PC-9 (cell line): ENCODE results near the gene KIRREL2. TPM values are rescaled to one million over a fixed set of nuclear protein-coding genes. Genes with fewer than 3 reads are reported as not detected.

ENCODE experiments used
- BruUV-seq: library from RNA; stranded (reverse); fragments of 400-500 nt; replicated peaks from 2 replicates; lab custom pipeline; 2021; lab: Mats Ljungman, UMichigan
- CTCF ChIA-PET: fragments of 300-600 bp; sonication (Branson Sonifier 250); formaldehyde crosslinking; loops from one replicate; lab custom pipeline; 2022; ENCODE audit warnings: antibody characterized with exemption; lab: Charles Lee
- POLR2A ChIA-PET: fragments of 300-600 bp; sonication (Branson Sonifier 250); formaldehyde crosslinking; loops from one replicate; lab custom pipeline; 2022; ENCODE audit warnings: antibody characterized with exemption; ENCODE audit not compliant: unreplicated experiment; lab: Charles Lee
- DNase-seq, 2 experiments: peaks; one replicate each; pipeline versions ENCODE4 v3.0.0 to v3.0.0-alpha.2; 2015 to 2022; ENCODE audit warnings: mixed read lengths in 1 of 2
- H2AFZ ChIP-seq: fragments of 200-600 bp; sonication (generic); 2 replicates; pipeline ENCODE4 v1.8.1; 2017; ENCODE audit warnings: antibody characterized with exemption
- H3F3A ChIP-seq: fragments of 200-600 bp; sonication (generic); 2 replicates; pipeline ENCODE4 v1.8.1; 2017; ENCODE audit warnings: antibody characterized with exemption, mild to moderate bottlenecking, low read depth; ENCODE audit not compliant: insufficient read depth
- H3K27ac ChIP-seq: fragments of 200-600 bp; sonication (generic); 2 replicates; pipeline ENCODE4 v1.6.1; 2016; ENCODE audit warnings: mixed run types
- H3K27me3 ChIP-seq: fragments of 200-600 bp; sonication (generic); 2 replicates; pipeline ENCODE4 v1.6.1; 2016; ENCODE audit warnings: low read depth, mixed run types; ENCODE audit not compliant: insufficient read depth
- H3K36me3 ChIP-seq: fragments of 200-600 bp; sonication (generic); 2 replicates; pipeline ENCODE4 v1.6.1; 2016; ENCODE audit warnings: low read depth, mixed run types
- H3K4me1 ChIP-seq: fragments of 200-600 bp; sonication (generic); replicated peaks from 2 replicates; pipeline ENCODE4 v1.6.1; 2016; ENCODE audit warnings: mixed run types; ENCODE audit not compliant: insufficient read depth
- H3K4me2 ChIP-seq: fragments of 200-600 bp; sonication (generic); 2 replicates; pipeline ENCODE4 v1.6.1; 2017; ENCODE audit warnings: mixed run types
- H3K4me3 ChIP-seq: fragments of 200-600 bp; sonication (generic); 2 replicates; pipeline ENCODE4 v1.6.1; 2016; ENCODE audit warnings: mixed run types
- H3K79me2 ChIP-seq: fragments of 200-600 bp; sonication (generic); 2 replicates; pipeline ENCODE4 v1.6.1; 2017; ENCODE audit warnings: low read depth, mixed run types
- H3K9me2 ChIP-seq: fragments of 200-600 bp; sonication (generic); 2 replicates; pipeline ENCODE4 v1.8.1; 2017; ENCODE audit warnings: mild to moderate bottlenecking; ENCODE audit not compliant: insufficient read depth
- H3K9me3 ChIP-seq: fragments of 200-600 bp; sonication (generic); 2 replicates; pipeline ENCODE4 v1.8.1; 2016; ENCODE audit warnings: low read depth; ENCODE audit not compliant: insufficient read depth
- H4K20me1 ChIP-seq: fragments of 200-600 bp; sonication (generic); 2 replicates; pipeline ENCODE4 v1.8.1; 2017; ENCODE audit not compliant: insufficient read depth
- EZH2 ChIP-seq: fragments of 200-600 bp; sonication (generic); IDR thresholded peaks from 2 replicates; pipeline ENCODE4 v1.8.0; 2017; ENCODE audit warnings: antibody characterized with exemption, low read depth
- intact Hi-C: fragments of 100-400 bp; cut with micrococcal nuclease; formaldehyde crosslinking; loops from one replicate; pipeline ENCODE4 v1.10.0; 2022; ENCODE audit not compliant: unreplicated experiment
- total RNA-seq: library from RNA; stranded (reverse); gene quantifications from 2 replicates; pipeline ENCODE4 v1.2.3, GENCODE V29; 2021
- TF ChIP-seq, protein P1 (sequence below): fragments of 200-600 bp; sonication (generic); conservative IDR thresholded peaks from 2 replicates; pipeline ENCODE4 v1.6.1; 2017; ENCODE audit warnings: mixed run types, antibody characterized with exemption, mild to moderate bottlenecking, moderate library complexity

KIRREL2 gene
- total RNA-seq, 1 experiment from 2014 or later: not detected

DNA sequence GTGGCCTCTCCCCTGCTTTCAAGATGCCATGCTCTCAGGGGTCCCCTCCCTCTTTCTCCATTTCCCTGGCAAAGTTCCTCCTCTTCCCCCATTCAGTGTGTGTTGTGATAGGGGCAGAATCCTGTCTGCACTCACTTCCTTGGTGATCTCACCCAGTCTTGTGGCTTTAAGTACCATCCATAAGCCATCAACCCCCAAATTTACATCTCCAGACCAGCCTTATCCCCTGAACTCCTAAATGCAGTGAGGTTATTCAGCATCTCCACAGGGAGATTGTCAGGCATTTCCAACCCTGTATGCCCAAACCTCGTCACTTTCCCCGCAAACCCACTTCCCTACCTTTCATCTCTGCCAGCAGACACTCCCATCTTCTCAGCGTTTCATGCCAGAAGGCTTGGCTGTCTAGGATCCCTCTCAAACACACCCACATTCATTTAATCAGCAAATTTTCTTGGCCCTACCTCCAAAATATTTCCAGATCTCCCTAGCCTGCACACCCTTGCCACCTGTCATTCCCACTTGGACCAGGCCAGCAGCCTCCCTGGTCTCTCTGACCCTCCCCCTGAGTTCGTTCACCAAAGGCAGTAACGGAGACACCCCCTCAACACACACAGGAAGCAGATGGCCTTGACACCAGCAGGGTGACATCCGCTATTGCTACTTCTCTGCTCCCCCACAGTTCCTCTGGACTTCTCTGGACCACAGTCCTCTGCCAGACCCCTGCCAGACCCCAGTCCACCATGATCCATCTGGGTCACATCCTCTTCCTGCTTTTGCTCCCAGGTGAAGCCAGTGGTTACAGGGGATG lies 45.3 kb downstream of the KIRREL2 start, which contains the start of gene HCST:
HCST (plus strand) TSS at position 676 of the 808 bp plus-strand sequence; CDS start at position 741, 65 bp downstream.
- H3K4me3 ChIP-seq: peak within 1 kb of the TSS; percentile 48; the same call in 1 of the 2 replicates
- no peaks in the 10 kb centered on the region for H3K9me3 ChIP-seq
- BruUV-seq: no TSS peak
- no peaks in the 10 kb centered on the region for H4K20me1 ChIP-seq
- peak within 1 kb of the TSS; percentile 87 for H3K4me2 ChIP-seq
- peak within 1 kb of the TSS; percentile 74; the same call in 1 of the 2 replicates for H2AFZ ChIP-seq
- no peak for TF ChIP-seq EZH2
- TF ChIP-seq, protein P1, sequence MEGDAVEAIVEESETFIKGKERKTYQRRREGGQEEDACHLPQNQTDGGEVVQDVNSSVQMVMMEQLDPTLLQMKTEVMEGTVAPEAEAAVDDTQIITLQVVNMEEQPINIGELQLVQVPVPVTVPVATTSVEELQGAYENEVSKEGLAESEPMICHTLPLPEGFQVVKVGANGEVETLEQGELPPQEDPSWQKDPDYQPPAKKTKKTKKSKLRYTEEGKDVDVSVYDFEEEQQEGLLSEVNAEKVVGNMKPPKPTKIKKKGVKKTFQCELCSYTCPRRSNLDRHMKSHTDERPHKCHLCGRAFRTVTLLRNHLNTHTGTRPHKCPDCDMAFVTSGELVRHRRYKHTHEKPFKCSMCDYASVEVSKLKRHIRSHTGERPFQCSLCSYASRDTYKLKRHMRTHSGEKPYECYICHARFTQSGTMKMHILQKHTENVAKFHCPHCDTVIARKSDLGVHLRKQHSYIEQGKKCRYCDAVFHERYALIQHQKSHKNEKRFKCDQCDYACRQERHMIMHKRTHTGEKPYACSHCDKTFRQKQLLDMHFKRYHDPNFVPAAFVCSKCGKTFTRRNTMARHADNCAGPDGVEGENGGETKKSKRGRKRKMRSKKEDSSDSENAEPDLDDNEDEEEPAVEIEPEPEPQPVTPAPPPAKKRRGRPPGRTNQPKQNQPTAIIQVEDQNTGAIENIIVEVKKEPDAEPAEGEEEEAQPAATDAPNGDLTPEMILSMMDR: no peak
- H3K27ac ChIP-seq: no peak within 1 kb of the TSS
- H3K27me3 ChIP-seq: no peaks in the 10 kb centered on the region
- H3K9me2 ChIP-seq: no peaks in the 10 kb centered on the region
- intact Hi-C loops: loop anchor here (10.0 kb wide), 1 partner anchor 157 kb away; the partner anchor contains the start of genes IGFLR1, LIN37, PSENEN and U2AF1L4
- H3K36me3 ChIP-seq: peaks cover 6% of the 10 kb centered on the region; the same call in 1 of the 2 replicates
- CTCF ChIA-PET: no interaction called here
- peaks cover 13% of the 10 kb centered on the region for H3F3A ChIP-seq
- DNase-seq: no peak
- peaks cover 8% of the 10 kb centered on the region; the same call in 1 of the 2 replicates for H3K4me1 ChIP-seq
- POLR2A ChIA-PET: interaction anchor here (0.7 kb wide), 1 partner anchor 29 kb away, joined by 5 read pairs; no protein-coding TSS in a partner anchor
- H3K79me2 ChIP-seq: peaks cover 16% of the 10 kb centered on the region

DNA sequence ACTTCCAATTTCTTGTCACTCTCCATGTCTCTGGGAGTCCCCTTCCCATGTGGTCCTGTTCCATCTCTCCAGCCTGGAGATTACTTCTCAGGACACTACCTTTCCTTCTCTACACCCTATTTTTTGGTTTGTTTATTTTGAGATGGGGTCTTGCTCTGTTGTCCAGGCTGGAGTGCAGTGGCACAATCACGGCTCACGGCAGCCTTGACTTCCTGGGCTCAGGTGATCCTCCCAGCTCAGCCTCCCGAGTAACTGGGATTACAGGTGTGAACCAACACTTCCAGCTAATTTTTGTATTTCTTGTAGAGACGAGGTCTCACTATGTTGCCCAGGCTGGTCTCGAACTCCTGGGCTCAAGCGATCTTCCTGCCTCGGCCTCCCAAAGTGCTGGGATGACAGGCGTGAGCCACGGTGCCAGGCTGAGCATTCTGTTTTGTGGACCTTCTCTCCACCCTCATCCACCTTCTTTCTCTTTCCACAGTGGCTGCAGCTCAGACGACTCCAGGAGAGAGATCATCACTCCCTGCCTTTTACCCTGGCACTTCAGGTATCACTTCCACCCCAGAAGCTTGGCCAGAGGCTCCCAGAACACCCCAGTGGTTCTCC lies 46.3 kb downstream of the KIRREL2 start:
- Histone ChIP-seq H3K4me1 (peaks cover 8% of the 10 kb centered on the region; the same call in 1 of the 2 replicates), H3K36me3 (no peaks in the 10 kb centered on the region), H2AFZ (peak overlapping the region; percentile 74; the same call in 1 of the 2 replicates), H3F3A (peaks cover 13% of the 10 kb centered on the region), H3K9me2 (no peaks in the 10 kb centered on the region), H3K27ac (no peak overlapping the region), H4K20me1 (no peaks in the 10 kb centered on the region), H3K4me3 (peak overlapping the region; percentile 48; the same call in 1 of the 2 replicates), H3K9me3 (no peaks in the 10 kb centered on the region), H3K27me3 (no peaks in the 10 kb centered on the region), H3K79me2 (peaks cover 15% of the 10 kb centered on the region), H3K4me2 (peak overlapping the region; percentile 78)
- no peak for DNase-seq
- BruUV-seq: no TSS peak
- no peak for TF ChIP-seq EZH2
- TF ChIP-seq, protein P1: no peak
- ChIA-PET POLR2A (interaction anchor here (0.5 kb wide), 1 partner anchor 111 kb away, joined by 4 read pairs; no protein-coding TSS in a partner anchor), CTCF (no interaction called here)
- intact Hi-C loops: loop anchor here (10.0 kb wide), 1 partner anchor 158 kb away; the partner anchor contains the start of genes IGFLR1, LIN37, PSENEN and U2AF1L4

DNA sequence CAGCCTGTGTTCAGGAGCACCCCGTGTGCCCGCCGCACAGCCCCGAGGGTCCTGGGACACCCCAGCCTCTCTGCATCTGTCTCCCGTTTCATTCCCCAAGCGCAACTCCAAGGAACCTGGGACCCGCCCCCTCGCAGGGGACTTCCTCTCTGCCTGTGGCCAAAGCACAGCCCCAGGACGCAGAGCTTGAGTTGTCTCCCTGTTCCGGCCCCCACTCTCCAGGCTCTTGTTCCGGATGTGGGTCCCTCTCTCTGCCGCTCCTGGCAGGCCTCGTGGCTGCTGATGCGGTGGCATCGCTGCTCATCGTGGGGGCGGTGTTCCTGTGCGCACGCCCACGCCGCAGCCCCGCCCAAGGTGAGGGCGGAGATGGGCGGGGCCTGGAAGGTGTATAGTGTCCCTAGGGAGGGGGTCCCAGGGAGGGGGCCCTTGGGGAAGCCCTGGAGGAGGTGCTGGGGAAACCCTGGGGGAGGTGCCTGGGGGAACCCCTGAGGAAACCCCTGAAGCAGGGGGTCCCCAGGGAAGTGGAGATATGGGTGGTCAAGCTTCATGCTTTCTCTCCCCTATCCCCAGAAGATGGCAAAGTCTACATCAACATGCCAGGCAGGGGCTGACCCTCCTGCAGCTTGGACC lies 47.0 kb downstream of the KIRREL2 start:
- peak; percentile 56 to 76 for DNase-seq
- Histone ChIP-seq H2AFZ (peak overlapping the region; percentile 74; the same call in 1 of the 2 replicates), H3K4me2 (peak overlapping the region; percentile 78), H3K9me2 (no peaks in the 10 kb centered on the region), H4K20me1 (no peaks in the 10 kb centered on the region), H3F3A (peaks cover 13% of the 10 kb centered on the region), H3K79me2 (peaks cover 8% of the 10 kb centered on the region), H3K36me3 (no peaks in the 10 kb centered on the region), H3K27me3 (no peaks in the 10 kb centered on the region), H3K4me3 (peak overlapping the region; percentile 48; the same call in 1 of the 2 replicates), H3K27ac (no peak overlapping the region), H3K9me3 (no peaks in the 10 kb centered on the region), H3K4me1 (peaks cover 8% of the 10 kb centered on the region; the same call in 1 of the 2 replicates)
- ChIA-PET POLR2A (no interaction called here), CTCF (no interaction called here)
- intact Hi-C loops: loop anchor here (10.0 kb wide), 1 partner anchor 159 kb away; the partner anchor contains the start of genes IGFLR1, LIN37, PSENEN and U2AF1L4
- TF ChIP-seq, protein P1: no peak
- no peak for TF ChIP-seq EZH2
- no TSS peak for BruUV-seq
